Activated naive CD8-positive, alpha-beta T cell treated with anti-CD3 and anti-CD28 coated beads, Interleukin-2, amount 10 ng/mL, durations not matched to agents 7 days and 5 days (primary cell): ENCODE data around the gene TPH1. TPM values are rescaled to one million over a fixed set of nuclear protein-coding genes. Genes with fewer than 3 reads are reported as not detected.

Experiments
- total RNA-seq, 2 experiments: library from RNA; stranded (reverse); gene quantifications; one replicate each; pipeline ENCODE4 v1.2.3, GENCODE V29; 2021

TPH1 gene
- total RNA-seq, 2 experiments from 2014 or later, result 0.28 to 0.40 TPM

Other genes starting within 250 kb of the TPH1 start
- gene SERGEF, start 33.2 kb downstream of the TPH1 start, total RNA-seq, result 10 to 100 TPM; 44.3 to 47.2 TPM
- gene SAAL1, start 59.8 kb upstream of the TPH1 start, total RNA-seq, result 10 to 100 TPM; 24.0 to 27.0 TPM
- gene MRGPRX3, start 86.3 kb upstream of the TPH1 start, total RNA-seq, result not detected
- gene MRGPRX4, start 126.6 kb upstream of the TPH1 start, total RNA-seq, result not detected
- not detected for gene SAA4, start 190.5 kb upstream of the TPH1 start, total RNA-seq
- gene SAA2, start 202.4 kb upstream of the TPH1 start, total RNA-seq, result not detected
- not detected for gene SAA1, start 220.0 kb upstream of the TPH1 start, total RNA-seq